C4-2B (cell line): ENCODE measurements around the gene EMILIN3.

ENCODE experiments used
- H3K27ac ChIP-seq: fragments of 450-650 bp; 2 replicates; pipeline ENCODE4 v1.5.1; 2017
- CTCF ChIP-seq: fragments of 450-650 bp; conservative IDR thresholded peaks from 2 replicates; pipeline ENCODE4 v1.5.1; 2017; ENCODE audit warnings: mild to moderate bottlenecking
- ZFX ChIP-seq: fragments of 450-650 bp; IDR thresholded peaks from 2 replicates; pipeline ENCODE4 v1.6.1; 2017

The EMILIN3 gene

GRCh38 chr20:41357424-41358163 is 9.0 kb downstream of the EMILIN3 start:
- TF ChIP-seq ZFX (no peak), CTCF (no peak; the same call in 1 of the 2 replicates)
- H3K27ac ChIP-seq: no peak overlapping the region

GRCh38 chr20:41356951-41357350 is 9.7 kb downstream of the EMILIN3 start:
- no peak overlapping the region for H3K27ac ChIP-seq
- no peak for TF ChIP-seq ZFX
- TF ChIP-seq CTCF: no peak

DNA sequence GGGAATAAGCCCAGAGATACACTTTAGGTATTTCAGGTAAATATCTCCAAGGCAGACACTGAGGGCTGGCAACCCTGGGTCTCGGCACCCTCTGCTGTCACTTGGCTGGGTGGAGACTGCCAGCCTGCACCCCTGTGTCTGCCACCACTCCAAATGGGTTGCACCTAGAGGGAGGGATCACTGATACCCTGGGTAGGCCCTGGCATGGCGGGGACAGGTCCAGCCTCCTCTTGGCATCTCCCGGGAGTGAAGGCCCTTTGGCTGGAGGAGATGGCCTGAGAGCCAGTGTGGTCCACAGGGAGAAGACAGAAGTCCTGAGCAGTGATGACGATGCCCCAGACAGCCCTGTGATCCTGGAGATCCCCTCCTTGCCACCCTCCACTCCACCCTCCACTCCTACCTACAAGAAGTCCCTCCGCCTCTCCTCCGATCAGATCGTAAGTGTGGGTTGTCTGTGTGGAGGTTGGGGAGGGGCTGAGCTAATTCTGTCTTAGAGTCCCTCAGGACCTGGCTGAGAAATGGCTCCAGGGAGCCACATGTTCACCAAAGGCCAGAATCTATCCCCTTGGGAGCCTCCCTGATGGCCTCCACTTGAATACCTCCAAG is 10.9 kb downstream of the EMILIN3 start:
- no peak overlapping the region for H3K27ac ChIP-seq
- no peak for TF ChIP-seq ZFX
- no peak for TF ChIP-seq CTCF

- H3K27ac ChIP-seq: no peak overlapping the region
- TF ChIP-seq CTCF (no peak), ZFX (no peak)
These were observed 11.4 kb downstream of the EMILIN3 start for GRCh38 chr20:41355192-41355591.

- TF ChIP-seq ZFX: no peak
- TF ChIP-seq CTCF: no peak
- no peak overlapping the region for H3K27ac ChIP-seq
These were observed 13.1 kb downstream of the EMILIN3 start for GRCh38 chr20:41353530-41353929.

DNA sequence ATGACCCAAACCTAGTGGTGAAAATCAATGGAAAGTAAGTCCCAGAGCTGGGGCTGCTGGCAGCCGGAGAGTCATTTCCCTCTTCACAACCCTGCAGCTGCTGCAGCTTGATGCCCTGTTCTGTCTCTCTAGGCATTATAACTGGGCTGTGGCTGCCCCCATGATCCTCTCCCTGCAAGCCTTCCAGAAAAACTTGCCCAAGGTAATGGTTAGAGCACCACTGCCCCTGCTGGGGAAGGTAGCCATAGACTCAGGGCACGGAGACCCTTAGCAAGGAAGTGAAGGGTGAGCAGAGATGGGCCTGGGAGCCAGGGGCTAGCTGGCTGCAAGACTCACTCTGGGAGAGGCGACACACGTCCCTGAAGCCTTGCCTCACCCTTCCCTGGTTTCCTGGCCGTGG is 14.0 kb downstream of the EMILIN3 start:
- H3K27ac ChIP-seq: no peak overlapping the region
- no peak for TF ChIP-seq ZFX
- no peak for TF ChIP-seq CTCF

DNA sequence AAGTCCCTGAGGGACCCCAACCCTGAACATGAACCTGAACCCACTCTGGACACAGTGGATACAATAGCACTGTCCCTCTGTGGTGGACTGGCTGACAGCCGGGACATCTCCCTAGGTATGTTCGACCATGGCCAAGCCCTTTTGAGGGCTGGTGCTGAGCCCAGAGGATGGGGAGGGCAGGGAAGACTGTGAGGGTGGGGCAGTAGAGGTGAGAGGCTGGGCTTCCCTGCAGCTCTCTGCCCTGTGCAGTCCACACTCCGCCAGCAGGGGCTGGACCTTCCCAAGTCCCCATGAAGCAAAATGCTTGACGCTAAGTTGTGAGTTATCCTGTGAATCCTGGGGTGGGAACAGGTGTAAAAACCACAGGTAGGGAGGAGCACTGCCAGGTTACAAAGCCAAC is 14.5 kb downstream of the EMILIN3 start:
- no peak for TF ChIP-seq ZFX
- TF ChIP-seq CTCF: no peak
- H3K27ac ChIP-seq: no peak overlapping the region
